Omental fat pad (tissue), 4 donors: ENCODE data around the gene HSD11B1L. TPM values are rescaled to one million over a fixed set of nuclear protein-coding genes. Genes with fewer than 3 reads are reported as not detected.
"Not testable (repeated sequence)": the region's sequence is repeated elsewhere in the genome, so short reads cannot be mapped to it uniquely, and the experiment has no call there.

ENCODE experiments used
- ATAC-seq: fragments of 150-250 bp; one replicate; pipeline ENCODE4 v1.9.1; 2016; ENCODE audit warnings: mild to moderate bottlenecking, moderate library complexity; ENCODE audit not compliant: low FRiP score
- DNase-seq: peaks from one replicate; pipeline ENCODE4 v3.0.0-alpha.2; 2019; ENCODE audit warnings: low spot score
- total RNA-seq, 4 donors: library from RNA; depleted of rRNA; stranded (reverse); fragments of >200 nt; gene quantifications; one replicate each; pipeline ENCODE4 v1.1.0, GENCODE V29; 2016
- TF ChIP-seq, protein P1 (sequence below), 3 donors: fragments of 450-650 bp; IDR thresholded peaks; one replicate each; pipeline ENCODE4 v1.5.1; 2016 to 2017; ENCODE audit warnings: antibody characterized with exemption in 3 of 3, mild to moderate bottlenecking in 3 of 3, moderate library complexity in 2 of 3

HSD11B1L gene
- total RNA-seq, 4 donors from 2014 or later: 4.3 to 9.5 (median 7.8) TPM

DNA sequence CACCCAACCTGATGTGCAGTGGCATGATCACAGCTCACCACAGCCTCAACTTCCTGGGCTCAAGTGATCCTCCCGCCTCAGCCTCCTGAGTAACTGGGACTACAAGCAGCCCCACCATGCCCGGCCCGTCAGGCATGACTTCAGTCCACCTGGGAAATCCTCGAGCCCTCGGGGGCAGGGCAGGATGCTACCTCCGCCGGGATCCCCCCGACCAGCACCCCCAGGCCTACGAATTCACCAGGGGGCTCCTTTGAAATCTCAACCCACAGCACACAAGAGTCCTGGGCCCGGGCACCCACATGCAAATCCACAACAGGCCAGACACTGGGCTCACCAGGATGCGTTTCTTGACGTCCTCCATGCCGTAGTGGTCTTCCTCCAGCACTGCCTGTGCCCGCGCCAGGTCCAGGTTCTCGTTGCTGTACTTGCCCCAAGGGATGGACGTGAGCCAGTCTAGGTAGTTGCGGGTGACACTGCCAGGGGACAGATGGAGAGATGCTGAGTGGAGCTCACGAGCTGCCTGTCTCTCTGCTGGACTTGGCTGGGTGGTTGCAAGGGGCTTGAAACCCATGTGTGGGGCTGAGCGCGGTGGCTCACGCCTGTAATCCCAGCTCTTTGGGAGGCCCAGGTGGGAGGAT is 19.7 kb downstream of the HSD11B1L start:
- TF ChIP-seq, protein P1, sequence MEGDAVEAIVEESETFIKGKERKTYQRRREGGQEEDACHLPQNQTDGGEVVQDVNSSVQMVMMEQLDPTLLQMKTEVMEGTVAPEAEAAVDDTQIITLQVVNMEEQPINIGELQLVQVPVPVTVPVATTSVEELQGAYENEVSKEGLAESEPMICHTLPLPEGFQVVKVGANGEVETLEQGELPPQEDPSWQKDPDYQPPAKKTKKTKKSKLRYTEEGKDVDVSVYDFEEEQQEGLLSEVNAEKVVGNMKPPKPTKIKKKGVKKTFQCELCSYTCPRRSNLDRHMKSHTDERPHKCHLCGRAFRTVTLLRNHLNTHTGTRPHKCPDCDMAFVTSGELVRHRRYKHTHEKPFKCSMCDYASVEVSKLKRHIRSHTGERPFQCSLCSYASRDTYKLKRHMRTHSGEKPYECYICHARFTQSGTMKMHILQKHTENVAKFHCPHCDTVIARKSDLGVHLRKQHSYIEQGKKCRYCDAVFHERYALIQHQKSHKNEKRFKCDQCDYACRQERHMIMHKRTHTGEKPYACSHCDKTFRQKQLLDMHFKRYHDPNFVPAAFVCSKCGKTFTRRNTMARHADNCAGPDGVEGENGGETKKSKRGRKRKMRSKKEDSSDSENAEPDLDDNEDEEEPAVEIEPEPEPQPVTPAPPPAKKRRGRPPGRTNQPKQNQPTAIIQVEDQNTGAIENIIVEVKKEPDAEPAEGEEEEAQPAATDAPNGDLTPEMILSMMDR (IDR thresholded peaks at IDR 0.05): no peak
- no peak for ATAC-seq
- DNase-seq: no peak

DNA sequence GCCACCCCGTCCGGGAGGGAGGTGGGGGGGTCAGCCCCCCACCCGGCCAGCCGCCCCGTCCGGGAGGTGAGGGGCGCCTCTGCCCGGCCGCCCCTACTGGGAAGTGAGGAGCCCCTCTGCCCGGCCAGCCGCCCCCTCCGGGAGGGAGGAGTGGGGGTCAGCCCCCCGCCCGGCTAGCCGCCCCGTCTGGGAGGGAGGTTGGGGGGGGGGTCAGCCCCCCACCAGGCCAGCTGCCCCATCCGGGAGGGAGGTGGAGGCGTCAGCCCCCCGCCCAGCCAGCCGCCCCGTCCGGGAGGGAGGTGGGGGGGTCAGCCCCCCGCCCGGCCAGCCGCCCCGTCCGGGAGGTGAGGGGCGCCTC is 21.2 kb downstream of the HSD11B1L start:
- DNase-seq, ATAC-seq: not testable (repeated sequence)

DNA sequence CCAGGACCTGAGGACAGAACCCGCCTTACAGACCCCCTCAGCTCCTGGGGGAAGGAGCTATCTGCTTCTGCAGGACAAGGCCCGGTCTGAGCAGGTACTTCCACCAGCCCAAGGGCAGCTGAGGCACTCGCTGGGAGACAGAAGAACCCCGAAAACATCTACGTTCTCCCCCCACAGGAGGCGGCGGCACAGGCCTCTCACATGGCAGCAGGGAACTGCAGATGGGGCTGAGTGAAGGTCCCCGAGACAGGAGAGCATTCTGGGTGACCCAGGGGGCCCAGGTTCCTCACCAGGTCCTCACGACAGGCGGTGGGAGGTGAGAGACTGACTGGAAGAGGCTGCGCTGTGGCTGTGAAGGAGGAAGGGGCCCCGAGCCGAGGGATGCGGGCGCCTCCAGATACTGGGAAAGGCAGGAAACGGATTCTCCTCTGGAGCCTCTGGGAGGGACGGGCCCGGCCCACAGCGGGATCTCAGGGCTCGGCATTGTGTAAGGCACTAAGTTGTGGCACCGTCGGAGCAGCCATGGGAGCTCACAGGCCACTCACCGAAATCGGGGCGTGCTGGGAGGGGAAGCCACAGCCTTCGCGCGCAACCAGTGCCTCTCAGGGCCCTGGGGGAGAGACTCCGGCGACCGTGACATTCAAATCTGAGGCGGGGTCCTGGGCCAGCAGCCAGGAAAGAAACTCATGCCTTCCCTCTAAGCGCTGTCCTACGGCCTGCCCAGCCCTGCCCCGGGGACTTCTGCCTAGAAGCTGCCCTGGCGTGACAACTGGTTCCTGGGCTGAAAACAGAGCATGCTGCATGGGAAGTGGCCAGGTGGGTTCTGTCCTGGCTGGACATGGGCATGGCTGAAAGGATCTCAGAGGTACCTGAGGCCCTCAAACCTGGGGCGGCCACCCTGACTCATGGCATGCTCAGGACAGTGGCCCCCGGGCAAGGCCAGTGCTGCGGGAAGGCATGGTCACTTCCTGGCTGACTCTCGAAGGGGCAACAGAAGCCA is 23.3 kb downstream of the HSD11B1L start:
- DNase-seq: no peak
- TF ChIP-seq, protein P1 (IDR thresholded peaks at IDR 0.05): no peak
- ATAC-seq: no peak

- ATAC-seq (no peak), DNase-seq (no peak)
- TF ChIP-seq, protein P1 (IDR thresholded peaks at IDR 0.05): no peak
Measured at GRCh38 chr19:5705552-5705951, 24.7 kb downstream of the HSD11B1L start.

GRCh38 chr19:5706876-5707573 is 26.2 kb downstream of the HSD11B1L start:
- DNase-seq (no peak), ATAC-seq (no peak)

GRCh38 chr19:5707576-5708575 is 27.0 kb downstream of the HSD11B1L start:
- ATAC-seq (no peak), DNase-seq (no peak)
- TF ChIP-seq, protein P1 (IDR thresholded peaks at IDR 0.05): no peak

More at GRCh38 chr19:5706876-5707573, 26.2 kb downstream of the HSD11B1L start:
- TF ChIP-seq, protein P1 (IDR thresholded peaks at IDR 0.05): no peak
